ENCODE data around the gene PDCD2L. TPM values are rescaled to one million over a fixed set of nuclear protein-coding genes. Genes with fewer than 3 reads are reported as not detected.
A peak's percentile ranks its signal among the peaks of the same experiment; 100 is the strongest.

The PDCD2L gene
- total RNA-seq, 2 experiments from 2014 or later: 3.8 to 3.9 TPM

GRCh38 chr19:34360354-34360909 is 43.8 kb upstream of the PDCD2L start:
- no peak for ATAC-seq (ENCODE audit: poor library complexity)
- peaks cover 5% of the 10 kb centered on the region for H3K36me3 Mint-ChIP-seq (ENCODE audit: low read depth)
- TF ChIP-seq CTCF (IDR thresholded peaks at IDR 0.05): no peak
- no peaks in the 10 kb centered on the region for H3K27me3 Mint-ChIP-seq
- Histone ChIP-seq H3K27me3 (ENCODE audit: control insufficient read depth in 1 of 2, insufficient read depth in 2 of 2, low read length in 2 of 2) (no peaks in the 10 kb centered on the region), H3K9me3 (ENCODE audit: control insufficient read depth in 1 of 2, insufficient read depth in 1 of 2, low read length in 2 of 2) (no peaks in the 10 kb centered on the region), H3K4me1 (ENCODE audit: insufficient read depth, low read length) (peaks cover 29% of the 10 kb centered on the region), H3K4me3 (ENCODE audit: low read length) (no peak overlapping the region), H3K36me3 (ENCODE audit: insufficient read depth, low read length) (peaks cover 2% of the 10 kb centered on the region), H3K27ac (ENCODE audit: low read depth in 1 of 2, low read length in 2 of 2) (peak overlapping the region in 1 of 2 donors; percentile 13)
- intact Hi-C loops (cut with DNase I, micrococcal nuclease): loop anchor here in 1 of 2 experiments (10.0 kb wide), 1 partner anchor 314 kb away; the partner anchor contains the start of genes SCGB2B2 and ZNF302
- DNase-seq: no peak
- H3K4me3 Mint-ChIP-seq: peak overlapping the region; percentile 89
- H3K9me3 Mint-ChIP-seq: no peaks in the 10 kb centered on the region
- POLR2A ChIA-PET: interaction anchor here (1.8 kb wide), 1 partner anchor 53 kb away, joined by 4 read pairs; no protein-coding TSS in a partner anchor
- peaks cover 37% of the 10 kb centered on the region for H3K4me1 Mint-ChIP-seq (ENCODE audit: low read depth)
- peak overlapping the region; percentile 90 for H3K27ac Mint-ChIP-seq
- CTCF ChIA-PET: interaction anchor here (0.6 kb wide), 1 partner anchor 1297 kb away, joined by 5 read pairs; no protein-coding TSS in a partner anchor

- H3K4me1 ChIP-seq (ENCODE audit: insufficient read depth, low read length): peaks cover 52% of the 10 kb centered on the region
- peaks cover 56% of the 10 kb centered on the region for H3K4me1 Mint-ChIP-seq (ENCODE audit: low read depth)
- H3K9me3 ChIP-seq (ENCODE audit: control insufficient read depth in 1 of 2, insufficient read depth in 1 of 2, low read length in 2 of 2): no peaks in the 10 kb centered on the region
- H3K36me3 ChIP-seq (ENCODE audit: insufficient read depth, low read length): peaks cover 10% of the 10 kb centered on the region
- CTCF ChIA-PET: interaction anchor here (0.8 to 1.6 kb wide), 2 partner anchors 68 to 585 kb away, joined by 3 to 4 read pairs; no protein-coding TSS in a partner anchor
- H3K27ac Mint-ChIP-seq: no peak overlapping the region
- no peak for DNase-seq
- ATAC-seq (ENCODE audit: poor library complexity): no peak
- intact Hi-C loops (cut with DNase I, micrococcal nuclease): loop anchor here in 1 of 2 experiments (10.0 kb wide), 1 partner anchor 312 kb away; the partner anchor contains the start of genes SCGB2B2 and ZNF302
- H3K27me3 Mint-ChIP-seq: no peaks in the 10 kb centered on the region
- TF ChIP-seq CTCF (IDR thresholded peaks at IDR 0.05): no peak
- H3K27ac ChIP-seq (ENCODE audit: low read depth in 1 of 2, low read length in 2 of 2): no peak overlapping the region
- H3K4me3 ChIP-seq (ENCODE audit: low read length): no peak overlapping the region
- peaks cover 28% of the 10 kb centered on the region for H3K36me3 Mint-ChIP-seq (ENCODE audit: low read depth)
- H3K4me3 Mint-ChIP-seq: peak overlapping the region; percentile 82
- no peaks in the 10 kb centered on the region for H3K9me3 Mint-ChIP-seq
- POLR2A ChIA-PET: no interaction called here
- H3K27me3 ChIP-seq (ENCODE audit: control insufficient read depth in 1 of 2, insufficient read depth in 2 of 2, low read length in 2 of 2): no peaks in the 10 kb centered on the region
Observed at GRCh38 chr19:34362679-34363069, 41.5 kb upstream of the PDCD2L start.

GRCh38 chr19:34363094-34363493 is 41.1 kb upstream of the PDCD2L start:
- Mint-ChIP-seq H3K4me3 (peak overlapping the region; percentile 82), H3K36me3 (ENCODE audit: low read depth) (peaks cover 32% of the 10 kb centered on the region), H3K27ac (no peak overlapping the region), H3K9me3 (no peaks in the 10 kb centered on the region), H3K27me3 (no peaks in the 10 kb centered on the region), H3K4me1 (ENCODE audit: low read depth) (peaks cover 57% of the 10 kb centered on the region)
- Histone ChIP-seq H3K4me1 (ENCODE audit: insufficient read depth, low read length) (peaks cover 55% of the 10 kb centered on the region), H3K27me3 (ENCODE audit: control insufficient read depth in 1 of 2, insufficient read depth in 2 of 2, low read length in 2 of 2) (no peaks in the 10 kb centered on the region), H3K9me3 (ENCODE audit: control insufficient read depth in 1 of 2, insufficient read depth in 1 of 2, low read length in 2 of 2) (no peaks in the 10 kb centered on the region), H3K4me3 (ENCODE audit: low read length) (no peak overlapping the region), H3K36me3 (ENCODE audit: insufficient read depth, low read length) (peaks cover 14% of the 10 kb centered on the region), H3K27ac (ENCODE audit: low read depth in 1 of 2, low read length in 2 of 2) (no peak overlapping the region)
- ChIA-PET POLR2A (interaction anchor here (0.8 kb wide), 1 partner anchor 25 kb away, joined by 3 read pairs; no protein-coding TSS in a partner anchor), CTCF (interaction anchor here (1.6 kb wide), 1 partner anchor 67 kb away, joined by 4 read pairs; no protein-coding TSS in a partner anchor)
- ATAC-seq (ENCODE audit: poor library complexity) (no peak), DNase-seq (no peak)
- no peak for TF ChIP-seq CTCF (IDR thresholded peaks at IDR 0.05)
- intact Hi-C loops (cut with DNase I, micrococcal nuclease): loop anchor here in 1 of 2 experiments (10.0 kb wide), 1 partner anchor 312 kb away; the partner anchor contains the start of genes SCGB2B2 and ZNF302

Data from CD4-positive, alpha-beta T cell (primary cell).